RWPE1 (cell line): Measurements from ENCODE around the gene CCDC190.

Experiments used
- CTCF ChIA-PET: fragments of 350-600 bp; sonication (Branson Sonifier 250); formaldehyde crosslinking; extraction: SDS; loops from one replicate; lab custom pipeline; 2021; lab: Yijun Ruan, JAX
- POLR2A ChIA-PET: fragments of 400-600 bp; formaldehyde crosslinking; extraction: SDS; loops from one replicate; lab custom pipeline; 2020; ENCODE audit warnings: antibody characterized with exemption; ENCODE audit not compliant: low non-redundant PET; lab: Yijun Ruan, JAX
- DNase-seq: peaks from one replicate; pipeline ENCODE4 v3.0.0; 2012; ENCODE audit warnings: low spot score
- H3K27ac ChIP-seq: fragments of 450-650 bp; 2 replicates; pipeline ENCODE4 v1.5.1; 2017
- CTCF ChIP-seq: fragments of 450-650 bp; conservative IDR thresholded peaks from 2 replicates; pipeline ENCODE4 v1.5.1; 2017; ENCODE audit warnings: low read depth, mild to moderate bottlenecking

Gene CCDC190

GRCh38 chr1:162846256-162847212 lies 14.4 kb downstream of the CCDC190 start:
- ChIA-PET POLR2A (no interaction called here), CTCF (interaction anchor here (0.8 to 2.6 kb wide), 5 partner anchors 11 to 767 kb away, joined by 3 to 7 read pairs (median 3); partner anchors contain the start of gene RGS4)
- DNase-seq, result no peak
- no peak for TF ChIP-seq CTCF
- H3K27ac ChIP-seq, result no peak overlapping the region

DNA sequence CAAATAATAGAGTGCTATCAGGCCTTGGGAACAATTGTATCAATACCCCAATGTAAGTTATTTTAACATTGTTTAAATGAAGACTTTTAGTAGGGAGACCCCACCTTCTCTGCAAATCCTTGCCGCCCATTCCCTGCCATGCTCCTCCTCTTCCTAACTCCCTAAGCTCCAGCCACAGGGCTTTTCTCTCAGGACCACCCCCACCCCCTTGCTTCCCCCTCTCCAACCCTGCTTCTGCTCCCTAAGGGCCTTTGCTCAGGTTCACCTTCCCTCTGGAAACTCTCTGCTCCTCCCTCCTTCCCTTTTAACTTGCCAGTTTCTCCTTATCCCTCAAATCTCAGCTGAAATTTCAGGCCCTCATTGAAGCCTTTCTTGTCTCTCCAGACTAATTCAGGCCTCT lies 16.8 kb downstream of the CCDC190 start:
- ChIA-PET CTCF (interaction anchor here (0.6 kb wide), 1 partner anchor 148 kb away, joined by 3 read pairs; no protein-coding TSS in a partner anchor), POLR2A (no interaction called here)
- DNase-seq, result no peak
- no peak for TF ChIP-seq CTCF
- no peak overlapping the region for H3K27ac ChIP-seq

- ChIA-PET CTCF (no interaction called here), POLR2A (no interaction called here)
- no peak for TF ChIP-seq CTCF
- H3K27ac ChIP-seq, result no peak overlapping the region
- no peak for DNase-seq
Measured at GRCh38 chr1:162840250-162840839, 20.6 kb downstream of the CCDC190 start.

- no peak for TF ChIP-seq CTCF
- POLR2A ChIA-PET, result no interaction called here
- CTCF ChIA-PET, result no interaction called here
- DNase-seq, result no peak
- H3K27ac ChIP-seq, result no peak overlapping the region
Measured at GRCh38 chr1:162838863-162839262, 22.1 kb downstream of the CCDC190 start.

GRCh38 chr1:162835157-162835899 lies 25.6 kb downstream of the CCDC190 start:
- no peak for TF ChIP-seq CTCF
- ChIA-PET POLR2A (no interaction called here), CTCF (interaction anchor here (0.7 kb wide), 1 partner anchor 388 kb away, joined by 3 read pairs; no protein-coding TSS in a partner anchor)

GRCh38 chr1:162832470-162832869 lies 28.5 kb downstream of the CCDC190 start:
- ChIA-PET CTCF (interaction anchor here (0.6 to 0.7 kb wide), 2 partner anchors 331 to 1058 kb away, joined by 3 read pairs; no protein-coding TSS in a partner anchor), POLR2A (no interaction called here)
- no peak for DNase-seq
- H3K27ac ChIP-seq, result no peak overlapping the region
- TF ChIP-seq CTCF, result no peak

More at GRCh38 chr1:162835157-162835899, 25.6 kb downstream of the CCDC190 start:
- no peak for DNase-seq
- H3K27ac ChIP-seq, result no peak overlapping the region
